Gastrocnemius medialis (tissue), 4 donors: ENCODE measurements around the gene USF3.

ENCODE experiments used
- CTCF ChIP-seq, 5 experiments: fragments of 450-650 bp in 3 of 5; fragments of 200-600 bp in 2 of 5; sonication (generic) in 2 of 5; IDR thresholded peaks in 4 of 5; conservative IDR thresholded peaks in 1 of 5; 1 replicate in 4 of 5; 2 replicates in 1 of 5; pipeline ENCODE4 v1.5.1; 2016 to 2019; ENCODE audit warnings: antibody characterized with exemption in 5 of 5, mild to moderate bottlenecking in 3 of 5, moderate library complexity in 3 of 5
- POLR2A ChIP-seq, 2 donors: fragments of 450-650 bp; IDR thresholded peaks; one replicate each; pipeline ENCODE4 v1.6.1; 2017; ENCODE audit warnings: antibody characterized with exemption in 2 of 2, mild to moderate bottlenecking in 2 of 2, moderate library complexity in 2 of 2

DNA sequence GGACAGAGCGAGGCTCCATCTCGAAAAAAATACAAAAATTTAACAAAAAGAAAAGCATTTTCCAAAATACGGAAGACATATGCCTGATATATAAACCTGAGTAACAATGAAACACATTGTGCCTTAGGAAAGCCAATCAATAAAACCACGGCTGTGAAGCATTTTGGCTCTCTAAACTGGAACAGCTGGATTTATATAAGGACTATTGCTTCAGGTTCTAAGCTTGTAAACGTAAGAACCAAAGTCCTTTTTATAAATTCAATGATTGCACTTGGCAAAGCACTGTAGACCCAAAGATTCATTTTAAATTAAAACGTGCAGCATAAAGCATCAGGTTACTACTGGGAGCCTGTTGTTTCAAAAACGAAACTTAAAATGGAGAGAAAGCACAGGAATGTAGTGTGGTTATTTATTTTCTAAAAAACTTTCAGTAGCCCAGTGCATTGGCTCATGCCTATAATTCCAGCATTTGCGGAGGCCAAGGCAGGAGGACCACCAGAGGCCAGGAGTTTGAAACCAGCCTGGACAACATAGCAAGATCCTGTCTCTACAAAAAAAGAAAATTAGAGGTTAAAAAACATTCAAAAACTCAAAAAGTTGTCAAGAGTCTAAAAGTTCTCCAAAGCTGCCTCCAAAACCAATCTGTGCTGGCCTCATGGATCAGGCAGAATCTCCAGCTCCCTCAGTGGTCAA lies 61.5 kb downstream of the USF3 start:
- TF ChIP-seq CTCF (IDR thresholded peaks at IDR 0.05 in 4 of 5, conservative IDR thresholded peaks at IDR 0.05 in 1 of 5) (no peak), POLR2A (IDR thresholded peaks at IDR 0.05) (no peak)
